Left ventricle myocardium inferior (tissue), 1 donor: ENCODE data around the gene LDLRAP1. TPM values are rescaled to one million over a fixed set of nuclear protein-coding genes. Genes with fewer than 3 reads are reported as not detected.
"Not testable (repeated sequence)": the region's sequence is repeated elsewhere in the genome, so short reads cannot be mapped to it uniquely, and the experiment has no call there.

Experiments
- DNase-seq: peaks from one replicate; pipeline ENCODE4 v3.0.0-alpha.2; 2020
- H3K27ac ChIP-seq: fragments of 200-600 bp; replicated peaks from 2 replicates; pipeline ENCODE4 v1.8.0; 2021
- H3K27me3 ChIP-seq: fragments of 200-600 bp; 2 replicates; pipeline ENCODE4 v1.8.0; 2021; ENCODE audit warnings: low read depth
- H3K36me3 ChIP-seq: fragments of 200-600 bp; 2 replicates; pipeline ENCODE4 v1.8.0; 2021
- H3K4me1 ChIP-seq: fragments of 200-600 bp; 2 replicates; pipeline ENCODE4 v1.8.0; 2021
- H3K4me3 ChIP-seq: fragments of 200-600 bp; 2 replicates; pipeline ENCODE4 v1.8.0; 2021; ENCODE audit warnings: mild to moderate bottlenecking, moderate library complexity
- H3K9me3 ChIP-seq: fragments of 200-600 bp; replicated peaks from 2 replicates; pipeline ENCODE4 v1.8.0; 2021
- CTCF ChIP-seq: fragments of 200-600 bp; IDR thresholded peaks from 2 replicates; pipeline ENCODE4 v1.8.0; 2021; ENCODE audit warnings: antibody characterized with exemption, mild to moderate bottlenecking, borderline replicate concordance
- intact Hi-C: fragments of 100-400 bp; cut with micrococcal nuclease; formaldehyde crosslinking; loops from one replicate; pipeline ENCODE4 v1.11.0; 2022
- total RNA-seq: library from RNA; stranded (reverse); fragmentation: NEBNext Ultra II Directional; extraction: Animal tissue kit (Norgen Biotek cat#: 25700); gene quantifications from one replicate; pipeline ENCODE4 v1.2.1, GENCODE V29; 2021
- donor health status: DM: no; HTN: yes; CAD: no; lungs with severe emphysema.

Gene LDLRAP1
- total RNA-seq, 1 donor from 2014 or later: 14.4 TPM

GRCh38 chr1:25503551-25504426, 39.6 kb upstream of the LDLRAP1 start:
- Histone ChIP-seq H3K9me3 (no peaks in the 10 kb centered on the region), H3K4me3 (no peak overlapping the region), H3K4me1 (peaks cover 18% of the 10 kb centered on the region), H3K27ac (no peak overlapping the region), H3K36me3 (peaks cover 5% of the 10 kb centered on the region), H3K27me3 (no peaks in the 10 kb centered on the region)
- peak; percentile 71 for TF ChIP-seq CTCF
- intact Hi-C loops: no loop called here
- peak; percentile 52 for DNase-seq

GRCh38 chr1:25504706-25505595, 38.5 kb upstream of the LDLRAP1 start:
- peaks cover 18% of the 10 kb centered on the region for H3K4me1 ChIP-seq
- no peaks in the 10 kb centered on the region for H3K36me3 ChIP-seq
- TF ChIP-seq CTCF: no peak
- intact Hi-C loops: no loop called here
- no peak for DNase-seq
- no peaks in the 10 kb centered on the region for H3K9me3 ChIP-seq
- H3K4me3 ChIP-seq: no peak overlapping the region
- no peak overlapping the region for H3K27ac ChIP-seq
- no peaks in the 10 kb centered on the region for H3K27me3 ChIP-seq

GRCh38 chr1:25505656-25506385, 37.6 kb upstream of the LDLRAP1 start:
- no peak for TF ChIP-seq CTCF
- DNase-seq: no peak
- no peak overlapping the region for H3K4me3 ChIP-seq
- intact Hi-C loops: no loop called here
- H3K9me3 ChIP-seq: no peaks in the 10 kb centered on the region
- no peak overlapping the region for H3K27ac ChIP-seq
- no peaks in the 10 kb centered on the region for H3K36me3 ChIP-seq
- H3K27me3 ChIP-seq: no peaks in the 10 kb centered on the region
- peaks cover 10% of the 10 kb centered on the region for H3K4me1 ChIP-seq

- H3K27ac ChIP-seq, intact Hi-C loops, H3K36me3 ChIP-seq, H3K4me1 ChIP-seq, H3K27me3 ChIP-seq, H3K9me3 ChIP-seq, DNase-seq: not testable (repeated sequence)
- H3K4me3 ChIP-seq: peak overlapping the region; percentile 25
Measured at GRCh38 chr1:25506566-25507463, 36.6 kb upstream of the LDLRAP1 start.

GRCh38 chr1:25513666-25514065, 29.7 kb upstream of the LDLRAP1 start:
- no peak for TF ChIP-seq CTCF
- H3K27me3 ChIP-seq: no peaks in the 10 kb centered on the region
- H3K27ac ChIP-seq: no peak overlapping the region
- H3K4me3 ChIP-seq: no peak overlapping the region
- no peaks in the 10 kb centered on the region for H3K4me1 ChIP-seq
- peaks cover 7% of the 10 kb centered on the region for H3K9me3 ChIP-seq
- DNase-seq: no peak
- intact Hi-C loops: no loop called here
- no peaks in the 10 kb centered on the region for H3K36me3 ChIP-seq
